ENCODE measurements around the gene SYT17. TPM values are rescaled to one million over a fixed set of nuclear protein-coding genes. Genes with fewer than 3 reads are reported as not detected.

SYT17 gene
- total and polyA plus RNA-seq, 8 donors = 12.3 to 26.3 (median 15.2) TPM

GRCh38 chr16:19192865-19193264 is 24.8 kb downstream of the SYT17 start:
- intact Hi-C loops (cut with DNase I) = no loop called here
- no peak for TF ChIP-seq CTCF (IDR thresholded peaks at IDR 0.05)
- Histone ChIP-seq H3K27me3 (no peaks in the 10 kb centered on the region), H3K4me3 (no peak overlapping the region), H3K36me3 (no peaks in the 10 kb centered on the region), H3K4me1 (peaks cover 0 to 18% of the 10 kb centered on the region in 2 donors), H3K9me3 (peaks cover 0 to 2% of the 10 kb centered on the region in 2 donors), H3K27ac (no peak overlapping the region)
- ATAC-seq (no peak), DNase-seq (no peak)

- no peaks in the 10 kb centered on the region for H3K27me3 ChIP-seq
- DNase-seq (peak in 1 of 4 donors; percentile 49), ATAC-seq (peak; percentile 83)
- H3K4me1 ChIP-seq = no peaks in the 10 kb centered on the region
- H3K4me3 ChIP-seq = no peak overlapping the region
- H3K27ac ChIP-seq = no peak overlapping the region
- intact Hi-C loops (cut with DNase I) = no loop called here
- H3K36me3 ChIP-seq = no peaks in the 10 kb centered on the region
- TF ChIP-seq CTCF (IDR thresholded peaks at IDR 0.05) = no peak
- H3K9me3 ChIP-seq = peaks cover 0 to 7% of the 10 kb centered on the region in 2 donors
Observed at GRCh38 chr16:19196871-19197270, 28.8 kb downstream of the SYT17 start.

- Histone ChIP-seq H3K4me3 (no peak overlapping the region), H3K36me3 (no peaks in the 10 kb centered on the region), H3K9me3 (peaks cover 0 to 12% of the 10 kb centered on the region in 2 donors), H3K4me1 (no peaks in the 10 kb centered on the region), H3K27me3 (no peaks in the 10 kb centered on the region), H3K27ac (peak overlapping the region; percentile 53 to 61)
- intact Hi-C loops (cut with DNase I) = no loop called here
- DNase-seq (peak in 2 of 4 donors; percentile 41 to 76), ATAC-seq (peak; percentile 93)
- no peak for TF ChIP-seq CTCF (IDR thresholded peaks at IDR 0.05)
Observed at GRCh38 chr16:19203374-19203966, 35.4 kb downstream of the SYT17 start.

- peak in 2 of 4 donors; percentile 4 to 39 for DNase-seq
- Histone ChIP-seq H3K4me1 (peaks cover 0 to 13% of the 10 kb centered on the region in 2 donors), H3K36me3 (no peaks in the 10 kb centered on the region), H3K4me3 (no peak overlapping the region), H3K27me3 (no peaks in the 10 kb centered on the region), H3K27ac (peak overlapping the region in 1 of 2 donors; percentile 46), H3K9me3 (peaks cover 0 to 8% of the 10 kb centered on the region in 2 donors)
- TF ChIP-seq CTCF (IDR thresholded peaks at IDR 0.05) = no peak
- intact Hi-C loops (cut with DNase I) = no loop called here
- peak; percentile 79 for ATAC-seq
Observed at GRCh38 chr16:19210280-19210924, 42.4 kb downstream of the SYT17 start.

GRCh38 chr16:19210968-19211367 is 42.9 kb downstream of the SYT17 start:
- intact Hi-C loops (cut with DNase I) = no loop called here
- ATAC-seq (no peak), DNase-seq (no peak)
- Histone ChIP-seq H3K27me3 (no peaks in the 10 kb centered on the region), H3K4me1 (peaks cover 0 to 13% of the 10 kb centered on the region in 2 donors), H3K27ac (peak overlapping the region in 1 of 2 donors; percentile 46), H3K36me3 (no peaks in the 10 kb centered on the region), H3K4me3 (no peak overlapping the region), H3K9me3 (peaks cover 0 to 8% of the 10 kb centered on the region in 2 donors)
- no peak for TF ChIP-seq CTCF (IDR thresholded peaks at IDR 0.05)
